Stimulated activated memory B cell treated with anti-CD40 and anti-IgM and Interleukin-4, amounts not matched to agents 10 μg/mL and 1 μg/mL and 100 μg/mL, for 72 hours (primary cell): ENCODE data around the gene PLEKHA1.
A peak's percentile ranks its signal among the peaks of the same experiment; 100 is the strongest.

Experiments used
- ATAC-seq: fragments of 150-1000 bp; cut with Tn5 transposase; 2 replicates; pipeline ENCODE4 v1.10.0; 2021
- H3K27ac Mint-ChIP-seq: one replicate; pipeline ENCODE4 v1.8.0; 2022; ENCODE audit warnings: mild to moderate bottlenecking, mixed read lengths
- H3K27me3 Mint-ChIP-seq: one replicate; pipeline ENCODE4 v1.8.0; 2022; ENCODE audit warnings: mixed read lengths
- H3K36me3 Mint-ChIP-seq: one replicate; pipeline ENCODE4 v1.8.0; 2022; ENCODE audit warnings: mixed read lengths
- H3K4me1 Mint-ChIP-seq: one replicate; pipeline ENCODE4 v1.8.0; 2022; ENCODE audit warnings: mixed read lengths
- H3K4me3 Mint-ChIP-seq: one replicate; pipeline ENCODE4 v1.8.0; 2022; ENCODE audit warnings: mild to moderate bottlenecking, moderate library complexity, mixed read lengths
- H3K9me3 Mint-ChIP-seq: one replicate; pipeline ENCODE4 v1.8.0; 2022; ENCODE audit warnings: mixed read lengths

PLEKHA1 gene

DNA sequence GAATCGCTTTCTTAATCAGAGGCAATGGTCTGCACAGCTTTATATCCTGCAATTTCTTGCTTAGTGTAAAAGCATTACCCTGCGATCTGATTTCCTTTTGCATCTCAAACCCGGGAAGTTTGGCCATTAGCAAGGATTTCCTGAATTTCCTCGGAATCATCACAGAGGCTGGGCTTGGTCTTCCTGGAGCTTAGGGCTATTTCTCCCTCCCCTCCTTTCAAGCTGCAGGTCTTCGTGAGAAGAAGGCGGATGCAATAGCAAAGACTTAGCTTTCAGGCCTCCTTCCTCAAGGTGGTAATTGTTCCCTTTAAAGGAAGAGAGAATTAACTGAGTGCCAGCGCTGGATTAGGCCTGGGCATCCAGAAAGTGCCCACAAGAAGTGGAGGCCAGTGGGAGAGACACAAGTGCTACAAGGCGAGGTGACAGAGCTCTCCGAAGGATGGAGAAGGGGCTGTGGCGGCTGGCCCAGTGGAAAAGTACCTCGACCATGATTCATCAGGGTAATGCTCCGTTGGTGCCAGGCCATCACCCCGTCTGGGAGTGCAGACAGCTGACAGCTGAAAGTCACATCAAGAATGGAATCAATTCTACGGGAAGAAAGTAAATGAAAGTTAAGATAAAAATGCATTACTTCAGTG is 76.0 kb downstream of the PLEKHA1 start:
- H3K27ac Mint-ChIP-seq = no peak overlapping the region
- ATAC-seq = no peak
- H3K36me3 Mint-ChIP-seq = no peaks in the 10 kb centered on the region
- peaks cover 9% of the 10 kb centered on the region for H3K27me3 Mint-ChIP-seq
- no peak overlapping the region for H3K4me3 Mint-ChIP-seq
- no peaks in the 10 kb centered on the region for H3K4me1 Mint-ChIP-seq
- no peaks in the 10 kb centered on the region for H3K9me3 Mint-ChIP-seq

- peaks cover 33% of the 10 kb centered on the region for H3K27me3 Mint-ChIP-seq
- no peak for ATAC-seq
- H3K4me1 Mint-ChIP-seq = no peaks in the 10 kb centered on the region
- H3K4me3 Mint-ChIP-seq = no peak overlapping the region
- H3K27ac Mint-ChIP-seq = no peak overlapping the region
- H3K9me3 Mint-ChIP-seq = no peaks in the 10 kb centered on the region
- no peaks in the 10 kb centered on the region for H3K36me3 Mint-ChIP-seq
Observed at GRCh38 chr10:122454071-122454470, 79.6 kb downstream of the PLEKHA1 start.

DNA sequence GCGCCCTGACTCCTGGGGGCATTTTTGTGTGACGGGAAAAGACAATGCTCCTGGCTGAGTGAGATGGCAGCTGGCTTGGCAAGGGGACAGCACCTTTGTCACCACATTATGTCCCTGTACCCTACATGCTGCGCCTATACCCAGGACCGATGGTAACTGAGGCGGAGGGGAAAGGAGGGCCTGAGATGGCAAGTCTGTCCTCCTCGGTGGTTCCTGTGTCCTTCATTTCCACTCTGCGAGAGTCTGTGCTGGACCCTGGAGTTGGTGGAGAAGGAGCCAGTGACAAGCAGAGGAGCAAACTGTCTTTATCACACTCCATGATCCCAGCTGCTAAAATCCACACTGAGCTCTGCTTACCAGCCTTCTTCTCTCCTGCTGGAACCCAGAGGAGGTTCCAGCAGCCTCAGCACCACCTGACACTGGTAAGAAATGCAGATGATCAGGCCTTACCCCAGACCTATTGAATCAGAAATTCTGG is 80.1 kb downstream of the PLEKHA1 start, which contains the start of gene ARMS2:
ARMS2 (plus strand) TSS at position 51 of the 478 bp plus-strand sequence; CDS start at position 126, 75 bp downstream.
- H3K36me3 Mint-ChIP-seq = no peaks in the 10 kb centered on the region
- H3K9me3 Mint-ChIP-seq = no peaks in the 10 kb centered on the region
- H3K4me3 Mint-ChIP-seq = no peak within 1 kb of the TSS
- H3K4me1 Mint-ChIP-seq = no peaks in the 10 kb centered on the region
- no peak for ATAC-seq
- H3K27ac Mint-ChIP-seq = no peak within 1 kb of the TSS
- H3K27me3 Mint-ChIP-seq = peaks cover 39% of the 10 kb centered on the region

- Mint-ChIP-seq H3K36me3 (no peaks in the 10 kb centered on the region), H3K27me3 (peaks cover 48% of the 10 kb centered on the region), H3K4me3 (no peak overlapping the region), H3K27ac (no peak overlapping the region), H3K4me1 (no peaks in the 10 kb centered on the region), H3K9me3 (no peaks in the 10 kb centered on the region)
- ATAC-seq = no peak
Observed at GRCh38 chr10:122455376-122456079, 81.0 kb downstream of the PLEKHA1 start.

DNA sequence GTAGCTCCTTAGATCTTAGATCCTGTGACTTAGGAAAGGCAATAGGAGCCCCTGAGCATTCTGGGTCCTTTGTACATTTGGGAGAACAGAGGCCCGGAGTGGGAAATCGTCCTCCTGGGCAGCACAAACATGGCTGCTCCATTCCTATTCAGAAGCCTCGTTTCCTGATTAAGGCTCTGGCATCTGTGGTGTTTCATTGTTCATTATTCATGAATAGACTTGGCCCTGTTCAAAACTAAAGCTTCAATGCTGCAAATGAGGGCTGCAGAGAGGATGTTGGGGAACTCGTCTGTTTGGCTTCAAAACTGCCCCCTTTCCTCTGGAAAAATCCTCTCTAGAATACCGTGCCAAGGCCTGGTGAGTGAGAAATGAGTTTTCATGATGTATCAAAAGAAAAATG is 83.4 kb downstream of the PLEKHA1 start:
- no peak overlapping the region for H3K27ac Mint-ChIP-seq
- H3K4me3 Mint-ChIP-seq = no peak overlapping the region
- no peak for ATAC-seq
- peaks cover 60% of the 10 kb centered on the region for H3K27me3 Mint-ChIP-seq
- no peaks in the 10 kb centered on the region for H3K9me3 Mint-ChIP-seq
- H3K36me3 Mint-ChIP-seq = no peaks in the 10 kb centered on the region
- H3K4me1 Mint-ChIP-seq = peaks cover 7% of the 10 kb centered on the region

- Mint-ChIP-seq H3K9me3 (no peaks in the 10 kb centered on the region), H3K27ac (no peak overlapping the region), H3K36me3 (no peaks in the 10 kb centered on the region), H3K4me1 (peaks cover 8% of the 10 kb centered on the region), H3K4me3 (no peak overlapping the region), H3K27me3 (peaks cover 67% of the 10 kb centered on the region)
- no peak for ATAC-seq
Observed at GRCh38 chr10:122458693-122459092, 84.2 kb downstream of the PLEKHA1 start.

DNA sequence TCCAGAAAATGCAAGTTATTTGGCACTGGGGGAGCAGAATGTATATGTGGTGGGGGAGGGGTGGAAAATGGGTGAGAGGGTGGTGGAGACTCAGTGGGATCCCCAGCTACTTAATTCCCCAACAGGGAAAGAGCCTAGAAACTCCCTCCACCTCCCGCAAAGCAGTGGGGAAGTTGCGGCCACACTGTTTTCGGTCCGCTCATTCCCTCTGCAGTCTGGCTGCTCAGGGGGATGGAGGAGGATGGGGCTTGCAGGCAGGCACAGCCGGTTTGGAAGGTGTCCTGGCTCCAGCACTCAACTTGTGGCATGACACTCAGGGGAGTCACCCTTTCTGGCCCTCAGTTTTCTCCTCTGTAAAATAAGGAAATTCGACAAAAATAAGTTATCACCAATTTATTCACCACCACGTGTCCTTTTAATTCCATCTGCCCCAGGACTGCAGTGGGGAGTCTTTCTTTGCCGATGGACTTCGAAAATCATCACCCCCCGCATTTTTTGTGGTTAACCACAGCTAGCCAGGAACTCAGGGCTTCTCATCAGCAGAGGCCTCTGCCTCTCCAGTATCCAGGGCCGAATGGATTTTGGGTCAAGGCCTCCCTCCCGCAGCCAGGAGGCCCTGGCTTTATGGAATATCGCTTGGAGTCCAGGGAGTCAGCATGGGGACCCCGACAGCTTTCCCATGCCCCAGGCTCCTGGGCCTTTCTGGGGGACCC is 85.2 kb downstream of the PLEKHA1 start:
- Mint-ChIP-seq H3K27me3 (peaks cover 70% of the 10 kb centered on the region), H3K9me3 (no peaks in the 10 kb centered on the region), H3K27ac (no peak overlapping the region), H3K4me3 (no peak overlapping the region), H3K36me3 (no peaks in the 10 kb centered on the region), H3K4me1 (peaks cover 8% of the 10 kb centered on the region)
- ATAC-seq = no peak

GRCh38 chr10:122460891-122461293 is 86.4 kb downstream of the PLEKHA1 start:
- Mint-ChIP-seq H3K27ac (no peak overlapping the region), H3K27me3 (peaks cover 69% of the 10 kb centered on the region), H3K36me3 (no peaks in the 10 kb centered on the region), H3K9me3 (no peaks in the 10 kb centered on the region), H3K4me1 (peaks cover 8% of the 10 kb centered on the region), H3K4me3 (no peak overlapping the region)
- no peak for ATAC-seq

- Mint-ChIP-seq H3K27ac (no peak within 1 kb of the TSS), H3K4me3 (no peak within 1 kb of the TSS), H3K27me3 (peaks cover 69% of the 10 kb centered on the region), H3K4me1 (peaks cover 8% of the 10 kb centered on the region), H3K36me3 (no peaks in the 10 kb centered on the region), H3K9me3 (no peaks in the 10 kb centered on the region)
- ATAC-seq = no peak
Observed at GRCh38 chr10:122461367-122461728, 86.8 kb downstream of the PLEKHA1 start, which contains the start of gene HTRA1. Gene HTRA1 (plus strand): TSS chr10:122461553. CDS start chr10:122461653, 100 bp downstream.

GRCh38 chr10:122461729-122462532 is 87.4 kb downstream of the PLEKHA1 start:
- Mint-ChIP-seq H3K36me3 (no peaks in the 10 kb centered on the region), H3K4me1 (peaks cover 8% of the 10 kb centered on the region), H3K4me3 (no peak overlapping the region), H3K27ac (no peak overlapping the region), H3K27me3 (peaks cover 67% of the 10 kb centered on the region), H3K9me3 (no peaks in the 10 kb centered on the region)
- no peak for ATAC-seq

DNA sequence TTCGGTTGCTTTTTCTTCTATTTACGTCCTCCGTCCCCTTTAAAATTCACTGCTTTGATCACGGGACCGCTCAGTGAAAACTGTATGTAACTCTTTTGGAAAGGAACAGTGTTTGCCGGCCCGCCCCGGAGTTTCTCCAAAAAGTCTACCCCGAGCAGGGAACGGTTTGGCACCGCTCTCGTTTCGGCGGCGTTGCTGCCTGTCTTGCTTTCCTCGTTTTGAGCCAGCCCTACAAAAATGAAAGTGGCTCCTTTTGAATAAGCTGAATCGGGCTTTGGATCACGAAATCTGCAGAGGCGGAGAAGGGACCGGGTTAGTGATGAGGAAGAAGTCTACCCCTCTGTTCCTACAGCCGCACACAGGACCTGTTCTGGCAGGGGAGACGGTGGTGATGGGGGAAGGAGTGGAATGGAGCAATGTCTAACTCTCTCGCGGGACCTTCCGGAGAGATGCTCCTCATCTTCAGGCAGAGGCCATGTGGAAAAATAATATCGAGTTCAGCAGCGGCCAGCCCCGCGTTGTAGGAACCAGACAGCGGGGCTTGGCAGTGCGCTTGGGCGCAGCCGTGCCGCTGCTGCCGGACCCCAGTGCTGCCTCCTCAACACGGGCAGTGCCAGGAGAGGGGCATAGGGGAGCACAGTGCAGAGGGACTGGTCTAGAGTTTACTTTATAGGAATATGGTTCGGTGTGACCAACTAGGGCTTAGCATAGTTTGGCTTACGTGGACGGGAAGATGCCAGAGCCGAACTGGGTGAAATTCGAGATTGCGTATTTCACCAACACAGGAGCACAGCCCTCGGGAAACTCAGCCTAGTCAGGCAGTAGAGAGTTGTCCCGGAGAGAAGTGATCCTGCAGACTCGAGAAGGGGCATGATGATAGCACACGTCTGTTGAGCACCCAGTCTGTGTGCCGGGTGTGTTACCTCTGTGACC is 88.3 kb downstream of the PLEKHA1 start:
- peaks cover 58% of the 10 kb centered on the region for H3K27me3 Mint-ChIP-seq
- H3K36me3 Mint-ChIP-seq = no peaks in the 10 kb centered on the region
- no peak overlapping the region for H3K27ac Mint-ChIP-seq
- peaks cover 8% of the 10 kb centered on the region for H3K4me1 Mint-ChIP-seq
- no peaks in the 10 kb centered on the region for H3K9me3 Mint-ChIP-seq
- ATAC-seq = no peak
- peak overlapping the region; percentile 27 for H3K4me3 Mint-ChIP-seq

- ATAC-seq = no peak
- H3K36me3 Mint-ChIP-seq = no peaks in the 10 kb centered on the region
- no peak overlapping the region for H3K4me3 Mint-ChIP-seq
- H3K27ac Mint-ChIP-seq = no peak overlapping the region
- peaks cover 8% of the 10 kb centered on the region for H3K4me1 Mint-ChIP-seq
- no peaks in the 10 kb centered on the region for H3K9me3 Mint-ChIP-seq
- H3K27me3 Mint-ChIP-seq = peaks cover 50% of the 10 kb centered on the region
Observed at GRCh38 chr10:122463466-122464249, 89.2 kb downstream of the PLEKHA1 start.

GRCh38 chr10:122464250-122464510 is 89.7 kb downstream of the PLEKHA1 start:
- no peak overlapping the region for H3K27ac Mint-ChIP-seq
- no peak for ATAC-seq
- H3K36me3 Mint-ChIP-seq = no peaks in the 10 kb centered on the region
- H3K27me3 Mint-ChIP-seq = peaks cover 44% of the 10 kb centered on the region
- H3K9me3 Mint-ChIP-seq = no peaks in the 10 kb centered on the region
- peaks cover 8% of the 10 kb centered on the region for H3K4me1 Mint-ChIP-seq
- H3K4me3 Mint-ChIP-seq = no peak overlapping the region

DNA sequence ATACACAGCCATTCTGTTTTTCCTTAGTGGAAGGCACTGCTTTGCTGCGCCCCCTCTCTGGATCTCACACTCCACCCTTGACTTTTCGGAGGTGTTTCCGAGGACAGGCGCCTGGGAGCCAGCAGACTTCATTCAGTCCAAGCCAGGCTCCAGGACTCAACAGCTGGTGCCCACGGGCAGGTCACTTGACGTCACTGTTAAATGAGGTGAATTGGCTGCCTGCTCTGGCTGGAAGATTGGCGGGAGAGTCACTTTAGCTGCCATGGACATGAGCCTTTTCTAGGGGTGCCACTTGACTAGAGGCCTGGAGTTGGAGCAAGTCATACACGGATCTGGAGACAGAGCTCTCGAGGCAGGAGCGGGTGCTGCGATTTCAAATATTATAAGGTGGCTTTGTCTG is 90.1 kb downstream of the PLEKHA1 start:
- H3K4me1 Mint-ChIP-seq = peaks cover 8% of the 10 kb centered on the region
- H3K27ac Mint-ChIP-seq = no peak overlapping the region
- no peak for ATAC-seq
- H3K4me3 Mint-ChIP-seq = no peak overlapping the region
- no peaks in the 10 kb centered on the region for H3K36me3 Mint-ChIP-seq
- H3K9me3 Mint-ChIP-seq = no peaks in the 10 kb centered on the region
- H3K27me3 Mint-ChIP-seq = peaks cover 40% of the 10 kb centered on the region
